ENCODE results near the gene INAVA.

- TF ChIP-seq POLR2AphosphoS2 (IDR thresholded peaks at IDR 0.05; ENCODE audit: low read depth, low read length) (no peak), RAD21 (IDR thresholded peaks at IDR 0.05; ENCODE audit: insufficient read depth, low read depth, low read length) (no peak), ZNF274 (IDR thresholded peaks at IDR 0.05; ENCODE audit: insufficient read depth, insufficient read length) (no peak), POLR2A (IDR thresholded peaks at IDR 0.05; ENCODE audit: low read depth, low read length) (no peak), CBX5 (IDR thresholded peaks at IDR 0.05; ENCODE audit: low read depth) (no peak), CREB1 (IDR thresholded peaks at IDR 0.05; ENCODE audit: low read depth) (no peak)
- TF ChIP-seq, protein P1, sequence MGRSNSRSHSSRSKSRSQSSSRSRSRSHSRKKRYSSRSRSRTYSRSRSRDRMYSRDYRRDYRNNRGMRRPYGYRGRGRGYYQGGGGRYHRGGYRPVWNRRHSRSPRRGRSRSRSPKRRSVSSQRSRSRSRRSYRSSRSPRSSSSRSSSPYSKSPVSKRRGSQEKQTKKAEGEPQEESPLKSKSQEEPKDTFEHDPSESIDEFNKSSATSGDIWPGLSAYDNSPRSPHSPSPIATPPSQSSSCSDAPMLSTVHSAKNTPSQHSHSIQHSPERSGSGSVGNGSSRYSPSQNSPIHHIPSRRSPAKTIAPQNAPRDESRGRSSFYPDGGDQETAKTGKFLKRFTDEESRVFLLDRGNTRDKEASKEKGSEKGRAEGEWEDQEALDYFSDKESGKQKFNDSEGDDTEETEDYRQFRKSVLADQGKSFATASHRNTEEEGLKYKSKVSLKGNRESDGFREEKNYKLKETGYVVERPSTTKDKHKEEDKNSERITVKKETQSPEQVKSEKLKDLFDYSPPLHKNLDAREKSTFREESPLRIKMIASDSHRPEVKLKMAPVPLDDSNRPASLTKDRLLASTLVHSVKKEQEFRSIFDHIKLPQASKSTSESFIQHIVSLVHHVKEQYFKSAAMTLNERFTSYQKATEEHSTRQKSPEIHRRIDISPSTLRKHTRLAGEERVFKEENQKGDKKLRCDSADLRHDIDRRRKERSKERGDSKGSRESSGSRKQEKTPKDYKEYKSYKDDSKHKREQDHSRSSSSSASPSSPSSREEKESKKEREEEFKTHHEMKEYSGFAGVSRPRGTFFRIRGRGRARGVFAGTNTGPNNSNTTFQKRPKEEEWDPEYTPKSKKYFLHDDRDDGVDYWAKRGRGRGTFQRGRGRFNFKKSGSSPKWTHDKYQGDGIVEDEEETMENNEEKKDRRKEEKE (IDR thresholded peaks at IDR 0.05) = no peak
Measured at GRCh38 chr1:200906491-200906890, 11.8 kb downstream of the INAVA start.

Data from GM12878 (cell line).